ENCODE data around the gene IQGAP2.

- no peak for TF ChIP-seq CTCF (IDR thresholded peaks at IDR 0.05; ENCODE audit: insufficient read depth, low read length, poor library complexity, severe bottlenecking)
- TF ChIP-seq EZH2phosphoT487 (conservative IDR thresholded peaks at IDR 0.05; ENCODE audit: low read length), result no peak
Measured at GRCh38 chr5:76723266-76723665, 320.2 kb downstream of the IQGAP2 start.

All from SU-DHL-6 (cell line).